HG02943 (cell line): Measurements from ENCODE around the gene RFK.
"Not testable (repeated sequence)": the region's sequence is repeated elsewhere in the genome, so short reads cannot be mapped to it uniquely, and the experiment has no call there.

Source experiments
- ATAC-seq: cut with Tn5 transposase; IDR thresholded peaks from one replicate; pipeline ENCODE4 v1.9.1; 2021; ENCODE audit warnings: mild to moderate bottlenecking, low read depth, moderate library complexity; ENCODE audit not compliant: unreplicated experiment

RFK gene

DNA sequence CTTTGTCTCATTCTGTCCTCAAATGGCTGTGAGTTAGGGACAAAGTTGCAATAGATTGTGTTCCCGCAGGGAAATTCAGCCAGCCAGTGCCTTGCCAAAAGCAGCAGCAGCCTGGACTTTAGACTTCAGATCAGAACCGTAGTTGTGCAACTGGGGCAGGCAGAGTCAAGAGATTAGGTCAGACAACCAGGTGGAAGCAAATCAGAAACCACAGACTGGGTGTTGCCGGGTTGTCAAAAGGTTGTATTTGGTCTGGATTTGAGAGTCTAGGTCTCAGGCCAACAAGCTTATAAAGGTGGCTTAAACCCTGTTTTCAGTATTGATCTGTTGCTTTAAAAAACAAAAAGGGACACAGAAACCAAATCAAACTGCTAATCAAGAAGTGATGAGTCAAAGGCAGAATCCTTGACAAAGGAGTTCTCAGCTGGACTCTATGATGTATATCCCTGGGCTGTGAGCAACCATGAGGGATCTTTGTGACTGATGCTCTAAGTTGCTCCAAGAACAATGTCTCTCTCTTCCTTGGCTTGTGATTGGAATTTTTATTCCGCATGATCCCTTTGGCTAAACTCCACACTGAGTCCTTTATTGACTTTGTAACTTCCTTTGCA is 20.9 kb downstream of the RFK start:
- no peak for ATAC-seq

- no peak for ATAC-seq
Observed at GRCh38 chr9:76372336-76372735, 21.9 kb downstream of the RFK start.

GRCh38 chr9:76371901-76372300 is 22.3 kb downstream of the RFK start:
- no peak for ATAC-seq

DNA sequence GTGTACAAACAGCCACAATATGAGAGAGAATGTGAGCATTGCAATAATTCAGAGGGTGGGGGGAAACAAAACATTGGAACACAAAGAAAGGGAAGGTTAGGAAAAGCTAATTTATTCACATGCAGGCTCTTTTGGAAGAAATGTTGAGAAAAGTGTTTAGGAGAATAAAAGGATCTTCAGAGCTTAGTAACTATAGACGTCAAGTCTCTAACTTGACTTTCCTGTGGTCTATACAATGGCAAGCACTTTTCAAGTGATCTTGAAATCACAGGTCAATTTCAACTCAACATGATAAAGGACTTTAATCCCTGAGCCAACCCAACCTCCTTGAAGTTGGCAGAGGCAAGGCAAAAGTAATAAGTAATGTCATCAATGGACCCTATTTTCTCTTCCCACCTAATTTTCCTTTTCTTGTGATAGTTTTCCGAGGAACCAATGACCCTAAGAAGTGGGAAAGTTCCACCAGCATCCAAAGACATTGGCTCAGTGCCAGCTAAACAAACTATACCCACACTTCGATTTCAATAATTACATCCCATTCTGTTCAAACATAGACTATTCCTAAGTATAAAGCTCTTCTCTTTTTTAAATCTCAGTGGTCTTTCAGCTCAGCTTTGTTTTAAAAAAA is 23.7 kb downstream of the RFK start:
- ATAC-seq, result no peak

DNA sequence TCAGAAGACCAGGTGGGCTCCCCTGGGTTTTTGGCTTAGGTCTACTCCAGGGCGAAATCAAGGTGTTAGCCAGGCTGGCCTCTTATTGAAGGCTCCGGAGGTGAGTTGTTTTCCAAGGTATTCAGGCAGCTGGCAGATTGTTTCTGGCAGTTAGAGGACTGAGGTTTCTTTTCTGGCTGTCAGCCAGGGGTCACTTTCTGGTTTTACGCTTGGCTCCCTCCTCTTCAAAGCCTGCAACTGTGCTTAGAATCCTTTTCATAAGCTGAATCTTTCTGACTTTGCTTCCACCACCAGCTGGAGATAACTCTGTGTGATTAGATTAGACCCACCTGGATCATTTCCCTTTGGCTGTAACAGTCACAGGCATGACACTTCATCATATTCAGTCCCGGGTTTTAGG is 24.6 kb downstream of the RFK start:
- no peak for ATAC-seq

- no peak for ATAC-seq
Observed at GRCh38 chr9:76366275-76366674, 28.0 kb downstream of the RFK start.

DNA sequence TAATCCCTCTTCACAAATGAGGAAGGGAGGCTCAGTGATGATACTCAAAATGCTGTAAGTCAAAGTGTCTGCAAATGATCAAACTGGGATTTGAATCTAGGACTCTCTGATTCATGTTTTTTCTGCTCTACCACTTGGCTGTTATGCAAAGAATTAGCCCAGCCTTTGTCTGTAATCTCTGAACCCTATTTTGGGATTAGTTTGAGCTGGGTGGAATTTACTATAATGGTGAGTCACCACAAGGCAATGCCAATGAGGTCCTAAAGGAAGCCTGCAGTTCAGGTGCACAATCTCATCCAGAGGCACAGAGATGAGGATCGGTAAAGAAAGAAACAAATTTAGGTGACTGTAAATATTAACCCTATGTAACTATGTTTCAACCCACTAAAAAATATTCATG is 29.2 kb downstream of the RFK start:
- no peak for ATAC-seq

DNA sequence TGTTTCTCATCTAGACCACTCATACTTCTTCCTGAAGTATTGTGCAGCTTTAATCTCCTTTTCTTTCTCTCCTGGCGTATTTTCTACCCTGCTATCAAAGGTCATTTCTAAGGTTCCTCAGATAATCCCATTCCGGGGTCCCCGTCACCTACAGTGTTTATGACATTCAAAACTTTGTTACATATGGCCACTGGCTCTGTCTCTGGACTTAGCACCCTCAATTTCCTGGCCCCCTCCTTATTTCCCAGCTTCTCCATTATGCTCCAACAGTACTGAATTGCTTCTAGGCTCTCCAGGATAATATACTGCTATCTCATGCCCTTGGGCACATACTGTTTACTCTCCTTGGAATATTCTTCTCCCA is 31.2 kb downstream of the RFK start:
- ATAC-seq, result no peak

- not testable (repeated sequence) for ATAC-seq
Observed at GRCh38 chr9:76362332-76363031, 31.7 kb downstream of the RFK start.

- no peak for ATAC-seq
Observed at GRCh38 chr9:76359766-76360165, 34.5 kb downstream of the RFK start.

DNA sequence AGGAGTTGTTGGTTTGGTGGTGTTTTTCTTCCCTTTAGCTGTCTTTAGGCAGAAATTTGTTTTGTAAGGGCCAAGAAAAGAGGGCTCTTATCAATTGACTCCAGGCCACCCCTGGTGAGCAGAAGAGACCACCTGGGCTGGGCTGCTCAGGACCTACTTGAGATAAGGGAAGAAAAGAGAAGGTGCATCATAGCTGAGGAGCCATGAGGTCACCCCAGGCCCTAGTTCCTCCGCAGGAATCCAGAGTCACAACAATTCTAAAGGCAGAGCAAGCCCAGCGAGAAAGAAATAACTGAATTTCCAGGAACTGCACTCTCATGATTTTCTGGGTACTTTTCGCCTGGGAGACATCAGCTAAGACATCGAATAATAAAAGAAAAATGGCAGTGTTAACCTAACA is 34.9 kb downstream of the RFK start:
- ATAC-seq, result no peak

DNA sequence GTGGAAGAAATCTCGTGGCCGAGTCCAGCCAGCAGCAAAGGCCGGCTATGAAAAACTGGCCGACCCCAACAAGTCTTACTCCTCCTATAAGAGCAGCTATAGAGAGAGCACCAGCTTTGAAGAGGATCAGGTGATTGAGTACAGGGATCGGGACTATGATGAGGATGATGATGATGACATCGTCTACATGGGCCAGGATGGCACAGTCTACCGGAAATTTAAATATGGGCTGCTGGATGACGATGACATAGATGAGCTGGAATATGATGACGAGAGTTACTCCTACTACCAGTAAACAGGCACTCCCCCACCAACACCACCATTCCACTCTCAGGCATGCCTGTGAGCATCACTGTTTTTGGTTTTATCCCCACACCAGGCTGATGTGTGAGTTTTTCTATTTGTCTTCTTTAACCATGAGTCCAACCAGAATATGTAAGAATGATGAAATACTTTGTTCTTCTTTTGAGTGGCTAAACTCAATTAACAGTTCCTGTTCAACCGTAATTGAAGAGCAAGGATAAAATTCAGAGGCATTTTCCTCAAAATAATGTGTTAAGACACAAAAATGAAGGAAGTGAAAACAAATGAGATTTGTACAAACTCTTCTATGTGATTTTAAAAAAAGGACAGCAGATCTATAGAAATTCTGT is 35.5 kb downstream of the RFK start:
- ATAC-seq, result no peak

DNA sequence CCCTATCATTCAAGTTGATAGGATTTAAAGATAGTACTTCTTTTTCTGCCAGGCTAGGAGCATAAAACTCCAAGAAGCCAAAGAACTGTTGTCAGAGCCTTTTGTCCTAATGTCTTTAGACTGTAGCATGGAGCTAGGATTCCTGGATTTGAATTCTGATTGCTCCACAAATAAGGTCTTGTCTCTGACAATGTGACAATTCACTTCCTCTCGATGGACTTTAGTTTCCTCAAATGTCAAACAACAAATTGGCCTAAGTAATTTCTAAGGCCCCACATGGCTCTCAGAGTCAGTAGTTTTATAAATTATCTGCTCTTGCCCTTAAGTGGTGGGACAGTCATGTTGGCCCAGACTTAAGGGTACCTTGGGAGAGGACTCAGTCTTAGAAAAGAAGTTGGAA is 36.7 kb downstream of the RFK start:
- no peak for ATAC-seq

GRCh38 chr9:76355886-76356285 is 38.3 kb downstream of the RFK start:
- ATAC-seq, result no peak

GRCh38 chr9:76354221-76354620 is 40.0 kb downstream of the RFK start:
- ATAC-seq, result no peak

- no peak for ATAC-seq
Observed at GRCh38 chr9:76353280-76353679, 40.9 kb downstream of the RFK start.

DNA sequence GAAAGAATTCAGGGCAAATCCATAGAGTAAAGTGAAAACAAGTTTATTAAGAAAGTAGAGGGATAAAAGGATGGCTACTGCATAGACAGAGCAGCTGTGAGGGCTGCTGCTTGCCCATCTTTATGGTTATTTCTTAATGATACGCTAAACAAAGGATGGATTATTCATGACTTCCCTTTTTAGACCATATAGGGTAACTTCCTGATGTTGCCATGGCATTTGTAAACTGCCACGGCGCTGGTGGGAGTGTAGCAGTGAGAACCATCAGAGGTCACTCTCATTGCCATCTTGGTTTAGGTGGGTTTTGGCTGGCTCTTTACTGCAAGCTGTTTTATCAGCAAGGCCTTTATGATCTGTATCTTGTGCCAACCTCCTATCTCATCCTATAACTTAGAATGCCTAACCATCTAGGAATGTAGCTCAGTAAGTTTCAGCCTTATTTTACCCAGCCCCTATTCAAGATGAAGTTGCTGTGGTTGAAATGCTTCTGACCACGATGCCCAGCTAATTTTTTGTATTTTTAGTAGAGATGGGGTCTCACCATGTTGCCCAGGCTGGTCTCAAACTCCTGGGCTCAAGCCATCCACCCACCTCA is 42.1 kb downstream of the RFK start:
- no peak for ATAC-seq

DNA sequence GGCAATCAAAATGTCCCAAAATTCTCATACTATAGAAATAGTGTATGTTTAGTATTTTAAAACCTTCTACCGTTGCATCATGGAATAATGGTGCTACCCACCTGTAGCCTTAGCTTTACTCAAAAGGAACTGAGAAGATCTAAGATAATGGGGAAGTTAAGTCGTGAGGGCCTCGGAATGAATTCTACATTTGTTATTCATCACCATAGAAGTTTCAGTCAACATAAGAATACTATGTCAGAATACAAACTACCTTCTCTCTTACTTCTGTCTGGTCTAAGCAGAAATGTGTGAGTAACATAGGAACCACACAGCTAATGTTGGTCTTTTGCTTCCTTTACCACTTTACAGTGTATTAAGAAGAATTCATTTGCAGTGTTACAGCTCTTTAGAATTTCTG is 43.2 kb downstream of the RFK start:
- no peak for ATAC-seq

DNA sequence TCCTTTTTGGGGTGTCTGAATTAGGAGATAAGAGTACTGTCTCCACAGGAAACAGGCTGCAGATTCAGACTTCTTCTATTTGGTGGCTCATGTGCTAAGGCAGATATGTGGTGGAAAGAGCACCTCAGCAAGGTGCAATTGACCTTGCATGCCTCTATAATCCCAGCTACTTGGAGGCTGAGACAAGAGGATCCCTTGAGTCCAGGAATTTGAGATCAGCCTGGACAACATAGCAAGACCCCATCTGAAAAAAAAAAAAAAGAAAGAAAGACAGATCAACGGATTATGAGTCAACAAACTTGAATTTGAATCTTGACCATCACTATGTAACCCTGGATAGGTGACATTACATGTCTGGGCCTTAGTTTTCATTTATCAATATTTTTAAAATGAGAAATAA is 44.4 kb downstream of the RFK start:
- no peak for ATAC-seq

DNA sequence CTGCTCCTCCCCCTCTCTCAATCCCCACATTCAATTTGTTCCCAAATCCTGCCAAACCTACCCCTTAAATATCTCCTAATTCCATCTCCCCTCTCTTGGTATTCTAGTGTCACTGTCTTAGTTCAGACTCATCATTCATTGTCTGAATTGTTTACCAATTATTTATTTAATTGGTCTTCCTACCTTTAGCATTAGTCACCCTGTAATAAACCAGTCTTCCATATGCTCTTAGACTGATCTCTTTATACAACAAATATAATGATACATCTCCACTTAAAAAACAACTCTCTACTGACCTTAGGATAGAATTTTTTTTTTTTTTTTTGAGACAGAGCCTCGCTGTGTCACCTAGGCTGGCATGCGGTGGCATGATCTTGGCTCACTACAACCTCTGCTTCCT is 51.4 kb downstream of the RFK start:
- ATAC-seq, result no peak

GRCh38 chr9:76342201-76342600 is 52.0 kb downstream of the RFK start:
- ATAC-seq, result no peak
